ENCODE measurements around the gene BNIPL.

BNIPL gene

GRCh38 chr1:151036356-151036755 is at the start of gene BNIPL:
TSS of gene BNIPL (plus strand) at chr1:151036586. CDS start at chr1:151036726, 140 bp downstream.
- DNase-seq (ENCODE audit: low read depth): no peak

DNA sequence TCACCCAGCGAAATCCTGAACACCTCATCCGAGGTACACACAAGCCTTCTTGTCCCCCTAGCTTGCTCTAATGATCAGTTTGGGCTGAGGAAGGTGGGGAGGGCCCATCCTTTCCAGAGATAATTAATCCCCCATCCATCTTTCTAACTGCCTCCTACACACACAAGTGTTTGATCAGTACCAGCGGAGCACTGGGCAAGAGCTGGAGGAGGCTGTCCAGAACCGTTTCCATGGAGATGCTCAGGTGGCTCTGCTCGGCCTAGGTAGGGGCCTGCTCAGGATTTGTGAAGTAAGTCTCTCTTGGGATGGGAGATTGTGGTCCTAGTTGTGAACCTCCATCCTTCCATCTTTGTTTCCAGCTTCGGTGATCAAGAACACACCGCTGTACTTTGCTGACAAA is 48.5 kb upstream of the BNIPL start:
- no peak for DNase-seq (ENCODE audit: low read depth)

DNA sequence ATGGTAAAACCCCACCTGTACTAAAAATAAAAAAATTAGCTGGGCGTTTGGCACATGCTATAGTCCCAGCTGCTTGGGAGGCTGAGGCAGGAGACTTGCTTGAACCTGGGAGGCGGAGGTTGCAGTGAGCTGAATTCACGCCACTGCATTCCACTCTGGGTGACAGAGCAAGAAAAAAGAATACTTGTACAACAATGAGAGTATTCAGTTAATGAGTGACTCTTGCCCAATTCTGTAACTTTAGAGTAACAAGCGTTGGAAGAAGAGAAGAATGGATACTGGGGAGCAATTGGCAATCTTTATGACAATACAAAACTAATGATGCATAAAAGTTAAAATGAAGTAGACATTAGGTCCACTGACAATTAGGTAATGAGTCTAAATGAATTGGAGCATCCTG is 43.8 kb upstream of the BNIPL start:
- DNase-seq (ENCODE audit: low read depth): no peak

GRCh38 chr1:150994248-150994647 is 42.1 kb upstream of the BNIPL start:
- no peak for DNase-seq (ENCODE audit: low read depth)

GRCh38 chr1:150995460-150995859 is 40.9 kb upstream of the BNIPL start:
- DNase-seq (ENCODE audit: low read depth): no peak

DNA sequence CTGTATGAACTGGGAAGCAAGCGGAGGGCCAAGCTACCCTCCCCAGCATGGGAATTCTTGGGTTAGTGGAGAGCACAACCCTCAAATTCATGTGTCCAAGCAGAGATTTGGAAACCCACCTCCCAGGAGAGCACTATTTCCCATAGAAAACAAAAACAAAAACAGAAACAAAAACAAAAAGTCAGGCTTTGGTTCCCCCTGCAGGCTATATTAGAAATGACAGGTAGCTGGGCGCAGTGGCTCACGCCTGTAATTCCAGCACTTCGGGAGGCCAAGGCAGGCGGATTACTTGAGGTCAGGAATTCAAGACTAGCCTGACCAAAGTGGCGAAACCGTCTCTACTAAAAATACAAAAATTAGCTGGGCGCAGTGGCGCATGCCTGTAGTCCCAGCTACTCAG is 40.5 kb upstream of the BNIPL start:
- peak; percentile 55 for DNase-seq (ENCODE audit: low read depth)

DNA sequence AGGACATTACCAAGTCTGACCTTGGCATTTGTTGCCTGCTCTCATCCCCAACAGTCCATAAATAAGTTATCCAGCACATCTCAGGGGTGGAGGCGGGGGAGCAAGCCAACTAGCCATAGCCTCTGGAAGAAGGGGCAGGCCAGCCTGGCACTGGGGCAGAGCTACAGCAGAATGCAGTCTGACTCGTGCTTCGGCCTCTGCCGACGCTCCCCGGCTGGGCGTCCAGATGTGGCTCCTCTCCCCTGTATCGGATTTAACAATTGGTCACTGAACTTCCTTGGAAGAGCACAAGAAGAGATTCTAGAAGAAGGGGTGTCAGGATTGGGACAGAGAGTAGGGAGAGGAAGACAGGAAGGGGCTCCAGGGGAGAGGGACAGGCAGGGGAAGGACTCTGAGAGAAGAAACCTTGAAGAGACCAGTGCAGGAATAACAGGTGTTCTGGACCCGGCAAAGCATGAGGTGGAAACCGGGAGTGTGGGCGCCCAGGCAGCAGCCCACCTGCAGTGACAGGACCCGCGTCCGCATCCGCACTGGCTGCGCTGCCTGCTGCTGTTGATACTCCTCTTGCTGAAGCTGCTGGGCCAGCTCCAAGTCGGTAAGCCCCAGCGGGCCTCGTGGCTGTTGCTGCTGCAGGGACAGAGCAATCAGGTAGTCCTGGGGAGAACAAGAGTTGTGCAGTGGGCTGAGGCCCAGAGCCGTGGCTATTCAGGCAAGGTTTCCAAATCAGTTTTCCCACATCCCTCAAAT is 39.1 kb upstream of the BNIPL start:
- no peak for DNase-seq (ENCODE audit: low read depth)

- no peak for DNase-seq (ENCODE audit: low read depth)
Measured at GRCh38 chr1:150997949-150998348, 38.4 kb upstream of the BNIPL start.

DNA sequence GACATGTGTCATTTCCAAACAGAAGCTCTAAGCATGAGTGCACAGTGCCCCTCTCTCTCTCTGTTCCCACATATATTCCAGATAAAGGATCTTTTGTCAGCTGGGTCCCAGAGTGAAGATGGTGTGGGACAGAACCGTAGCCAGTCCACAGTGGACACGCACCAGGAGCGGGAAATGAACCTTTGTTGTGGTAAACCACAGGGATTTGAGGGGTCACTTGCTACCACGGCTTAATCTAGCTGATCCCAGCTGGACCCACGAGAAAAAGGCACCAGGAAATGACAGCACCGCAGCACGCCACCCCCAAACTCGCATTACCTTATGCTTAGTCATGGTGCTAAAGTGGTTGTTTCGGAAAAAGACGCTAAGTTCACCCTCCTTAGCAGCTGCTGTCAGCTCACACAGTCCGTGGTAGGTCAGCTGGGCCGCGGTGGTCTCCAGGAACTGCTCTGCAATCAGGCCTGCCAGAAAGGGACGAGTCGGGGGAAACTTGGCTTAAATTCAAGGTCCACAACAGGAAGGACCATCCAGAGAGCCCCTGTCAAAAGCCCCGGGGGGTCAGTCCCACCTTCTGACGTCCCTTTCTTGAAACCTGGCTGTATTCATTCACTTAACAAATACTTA is 37.2 kb upstream of the BNIPL start:
- DNase-seq (ENCODE audit: low read depth): peak; percentile 73

- DNase-seq (ENCODE audit: low read depth): no peak
Measured at GRCh38 chr1:150999926-151000325, 36.5 kb upstream of the BNIPL start.

- no peak for DNase-seq (ENCODE audit: low read depth)
Measured at GRCh38 chr1:151000408-151000807, 36.0 kb upstream of the BNIPL start.

- DNase-seq (ENCODE audit: low read depth): no peak
Measured at GRCh38 chr1:151001602-151002001, 34.8 kb upstream of the BNIPL start.

DNA sequence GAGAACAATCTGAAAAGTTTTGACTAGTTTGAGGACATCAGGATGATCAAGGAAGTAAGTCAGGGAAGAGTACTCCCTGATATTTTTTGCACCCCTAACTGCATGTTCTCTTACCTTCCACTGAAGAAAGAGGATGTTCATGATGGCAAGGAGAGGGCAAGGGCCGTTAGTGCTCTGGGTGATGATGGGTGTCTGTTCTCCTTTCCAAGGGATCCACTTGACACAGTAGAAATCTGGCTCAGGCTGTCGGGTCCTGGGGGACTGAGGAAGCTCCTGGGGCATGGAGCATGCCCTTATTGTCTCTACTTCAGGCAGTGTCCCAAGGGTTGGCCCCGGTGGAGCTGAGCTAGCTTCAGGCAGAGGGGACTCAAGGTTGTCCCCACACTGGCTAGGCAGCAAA is 34.3 kb upstream of the BNIPL start:
- no peak for DNase-seq (ENCODE audit: low read depth)

DNA sequence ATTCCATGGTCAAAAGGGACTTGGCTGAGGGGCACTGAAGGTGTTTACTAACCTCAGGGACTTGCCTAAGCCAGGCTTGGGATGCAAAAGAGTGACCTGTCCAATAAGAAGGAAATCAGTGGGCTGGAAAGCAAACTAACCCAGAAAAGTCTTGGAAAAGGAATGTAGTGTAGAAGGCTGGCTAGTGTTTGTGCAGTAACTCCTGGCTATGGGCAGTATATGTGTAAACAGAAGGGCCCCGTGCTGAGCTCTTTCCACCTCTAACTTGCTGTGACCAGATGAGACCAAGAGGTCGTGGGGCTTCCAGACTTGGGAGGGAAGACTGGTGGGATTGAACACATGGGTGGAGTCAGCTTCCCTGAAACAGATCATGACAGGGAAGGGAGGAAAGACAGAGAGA is 33.8 kb upstream of the BNIPL start:
- no peak for DNase-seq (ENCODE audit: low read depth)

GRCh38 chr1:151003180-151003579 is 33.2 kb upstream of the BNIPL start:
- DNase-seq (ENCODE audit: low read depth): no peak

GRCh38 chr1:151005729-151006319 is 30.6 kb upstream of the BNIPL start:
- no peak for DNase-seq (ENCODE audit: low read depth)

GRCh38 chr1:151006327-151007052 is 29.9 kb upstream of the BNIPL start, which contains the start of gene MINDY1:
TSS of gene MINDY1 (minus strand) at chr1:151006902. CDS start at chr1:151002617, 4,285 bp downstream.
- DNase-seq (ENCODE audit: low read depth): peak; percentile 87

- DNase-seq (ENCODE audit: low read depth): no peak
Measured at GRCh38 chr1:151007853-151008243, 28.5 kb upstream of the BNIPL start.

DNA sequence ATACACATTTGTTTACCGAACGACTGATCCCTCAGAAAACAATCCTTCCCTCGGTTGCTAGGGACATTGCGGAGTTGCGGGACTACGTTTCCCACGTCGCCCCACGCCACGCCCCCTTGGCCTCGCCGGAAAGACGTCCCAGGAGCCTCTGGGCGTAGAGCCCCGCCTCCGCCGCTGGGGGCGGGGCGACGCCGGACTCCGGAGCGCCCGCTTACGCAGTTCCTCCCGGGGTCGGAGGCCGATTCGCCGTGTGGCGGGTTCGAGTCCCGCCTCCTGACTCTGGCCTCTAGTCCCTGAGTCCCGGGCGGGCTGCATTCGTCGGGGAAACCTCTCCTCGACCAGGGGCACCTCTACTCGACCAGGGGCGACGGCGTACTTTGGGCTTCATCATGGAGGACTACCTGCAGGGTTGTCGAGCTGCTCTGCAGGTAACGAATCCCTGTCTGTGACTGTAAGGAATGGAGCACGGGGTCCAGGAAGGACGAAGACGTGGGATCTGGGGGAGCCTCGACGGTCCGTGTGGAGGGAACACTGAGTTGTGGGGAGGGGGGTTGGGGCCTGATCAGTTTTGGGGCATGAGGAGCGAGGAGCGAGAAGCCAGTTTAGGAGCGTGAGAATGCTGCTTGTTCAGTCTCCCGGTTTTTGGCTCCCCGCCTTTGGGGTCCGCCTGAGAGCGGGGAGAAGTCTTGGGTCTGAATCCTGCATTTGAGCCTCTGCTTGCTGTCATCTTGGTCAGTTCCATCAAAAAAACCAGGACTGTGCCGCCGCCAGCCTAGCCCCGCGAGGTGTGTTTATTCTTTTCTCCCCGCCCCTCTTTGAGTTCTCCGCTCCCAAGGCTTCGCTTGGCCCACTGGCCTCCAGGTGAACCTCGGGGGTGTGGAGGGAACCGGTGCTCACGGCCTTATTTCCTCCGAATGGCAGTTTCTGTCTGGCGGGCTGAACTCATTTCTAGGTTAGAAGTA is 27.9 kb upstream of the BNIPL start, which contains the start of gene PRUNE1:
Gene PRUNE1, plus strand, starts transcription at position 206 of the 962 bp plus-strand sequence. Its CDS starts 184 bp downstream, at position 390.
- DNase-seq (ENCODE audit: low read depth): peak; percentile 96

GRCh38 chr1:151009206-151009587 is 27.2 kb upstream of the BNIPL start:
- DNase-seq (ENCODE audit: low read depth): peak; percentile 72

DNA sequence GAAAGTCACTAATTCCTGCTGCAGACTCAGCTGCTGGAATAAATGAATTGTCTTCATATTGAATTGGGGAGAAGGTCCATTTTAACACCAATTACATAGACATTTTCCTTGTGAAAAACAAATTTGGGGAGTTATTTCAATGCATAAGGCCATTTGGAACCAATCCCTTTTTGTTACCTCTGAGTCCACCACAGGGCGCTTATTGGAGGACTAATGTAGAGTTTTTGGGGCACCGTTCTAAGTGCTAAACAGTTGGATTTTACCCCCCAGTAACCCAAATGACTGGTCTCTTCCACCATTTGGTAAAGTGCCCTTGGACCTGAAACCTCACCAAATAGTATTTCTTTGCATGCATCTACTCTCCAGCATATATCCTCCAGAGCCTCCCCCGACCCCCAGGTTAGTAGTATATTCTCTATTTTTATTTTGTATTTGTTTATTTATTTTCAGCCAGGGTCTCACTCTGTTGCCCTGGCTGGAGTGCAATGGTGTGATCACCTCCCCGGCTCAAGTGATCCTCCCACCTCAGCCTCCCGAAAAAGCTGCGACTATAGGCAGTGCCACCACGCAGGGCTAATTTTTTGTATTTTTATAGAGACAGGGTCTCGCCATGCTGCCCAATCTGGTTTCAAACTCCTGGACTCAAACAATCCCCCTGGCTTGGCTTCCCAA is 26.6 kb upstream of the BNIPL start:
- DNase-seq (ENCODE audit: low read depth): no peak

Data from EH (cell line).